Skeletal muscle satellite cell (primary cell): Measurements from ENCODE around the gene BMP7. TPM values are rescaled to one million over a fixed set of nuclear protein-coding genes. Genes with fewer than 3 reads are reported as not detected.

Experiments
- H3K27me3 ChIP-seq: 2 replicates; pipeline ENCODE4 v1.7.0; 2013; ENCODE audit warnings: low read length; ENCODE audit not compliant: control insufficient read depth, insufficient read depth
- H3K36me3 ChIP-seq: 2 replicates; pipeline ENCODE4 v1.7.0; 2013; ENCODE audit warnings: mild to moderate bottlenecking, control low read depth, low read length; ENCODE audit not compliant: insufficient read depth
- H3K4me1 ChIP-seq: 2 replicates; pipeline ENCODE4 v1.7.0; 2013; ENCODE audit warnings: low read length; ENCODE audit not compliant: control insufficient read depth, insufficient read depth
- H3K4me2 ChIP-seq: 2 replicates; pipeline ENCODE4 v1.7.0; 2013; ENCODE audit warnings: mild to moderate bottlenecking, low read length
- H3K4me3 ChIP-seq: 2 replicates; pipeline ENCODE4 v1.7.0; 2013; ENCODE audit warnings: low read length
- H3K9ac ChIP-seq: 2 replicates; pipeline ENCODE4 v1.7.0; 2013; ENCODE audit warnings: mild to moderate bottlenecking, low read depth, low read length, moderate library complexity
- H3K9me3 ChIP-seq: replicated peaks from 2 replicates; pipeline ENCODE4 v1.7.0; 2013; ENCODE audit warnings: mild to moderate bottlenecking, control low read depth, low read length
- small RNA-seq: library from RNA; depleted of rRNA; stranded (forward); fragments of <200 nt; gene quantifications from one replicate; pipeline ENCODE3, GENCODE V24; 2012

The BMP7 gene

GRCh38 chr20:57123504-57123903 lies 142.9 kb downstream of the BMP7 start:
- H3K36me3 ChIP-seq, result no peaks in the 10 kb centered on the region
- H3K9ac ChIP-seq, result no peak overlapping the region
- no peak overlapping the region for H3K4me3 ChIP-seq
- H3K4me2 ChIP-seq, result no peak overlapping the region
- no peaks in the 10 kb centered on the region for H3K4me1 ChIP-seq
- no peaks in the 10 kb centered on the region for H3K27me3 ChIP-seq
- peaks cover 11% of the 10 kb centered on the region for H3K9me3 ChIP-seq

GRCh38 chr20:57122536-57123489 lies 143.6 kb downstream of the BMP7 start:
- H3K9me3 ChIP-seq, result peaks cover 7% of the 10 kb centered on the region
- H3K36me3 ChIP-seq, result no peaks in the 10 kb centered on the region
- no peak overlapping the region for H3K4me2 ChIP-seq
- no peaks in the 10 kb centered on the region for H3K27me3 ChIP-seq
- H3K4me1 ChIP-seq, result no peaks in the 10 kb centered on the region
- H3K4me3 ChIP-seq, result no peak overlapping the region
- no peak overlapping the region for H3K9ac ChIP-seq

GRCh38 chr20:57118964-57119363 lies 147.5 kb downstream of the BMP7 start:
- Histone ChIP-seq H3K9ac (no peak overlapping the region), H3K4me2 (no peak overlapping the region), H3K27me3 (no peaks in the 10 kb centered on the region), H3K4me3 (no peak overlapping the region), H3K36me3 (no peaks in the 10 kb centered on the region), H3K4me1 (no peaks in the 10 kb centered on the region), H3K9me3 (peaks cover 10% of the 10 kb centered on the region)

Small RNAs within 50 kb of the gene (small RNA-seq; reads per million reads assigned to genes)
- not detected for gene RF00019
